HG03280 (cell line): ENCODE results near the gene UNCX.

Source experiments
- ATAC-seq: cut with Tn5 transposase; IDR thresholded peaks from one replicate; pipeline ENCODE4 v1.9.1; 2021; ENCODE audit warnings: mild to moderate bottlenecking, moderate library complexity; ENCODE audit not compliant: unreplicated experiment

The UNCX gene

GRCh38 chr7:1231214-1232102 is 1.2 kb upstream of the UNCX start:
- ATAC-seq: no peak

DNA sequence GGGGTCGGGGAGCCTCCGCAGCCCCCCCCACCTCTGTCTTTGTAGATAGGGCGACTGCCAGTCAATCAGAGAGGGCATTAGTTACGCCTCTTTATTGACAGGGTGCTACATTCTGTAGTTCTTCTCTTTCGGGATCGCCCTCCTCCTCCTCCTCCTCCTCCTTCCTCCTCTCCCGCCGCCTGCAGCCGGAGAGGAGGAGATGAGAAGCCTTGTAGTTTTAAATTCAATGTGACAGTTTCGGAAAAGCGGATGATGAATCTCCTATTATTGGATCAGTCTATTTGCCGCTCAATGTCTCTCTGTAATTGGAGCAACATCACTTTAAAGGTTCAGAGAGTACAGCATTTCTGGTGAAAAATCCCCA is 587 bp upstream of the UNCX start:
- ATAC-seq: no peak

- ATAC-seq: no peak
Observed at GRCh38 chr7:1233333-1234048, 819 bp downstream of the UNCX start.

- ATAC-seq: no peak
Observed at GRCh38 chr7:1234049-1234880, 1.6 kb downstream of the UNCX start.

- no peak for ATAC-seq
Observed at GRCh38 chr7:1234881-1235500, 2.3 kb downstream of the UNCX start.

- ATAC-seq: no peak
Observed at GRCh38 chr7:1235501-1236131, 2.9 kb downstream of the UNCX start.

DNA sequence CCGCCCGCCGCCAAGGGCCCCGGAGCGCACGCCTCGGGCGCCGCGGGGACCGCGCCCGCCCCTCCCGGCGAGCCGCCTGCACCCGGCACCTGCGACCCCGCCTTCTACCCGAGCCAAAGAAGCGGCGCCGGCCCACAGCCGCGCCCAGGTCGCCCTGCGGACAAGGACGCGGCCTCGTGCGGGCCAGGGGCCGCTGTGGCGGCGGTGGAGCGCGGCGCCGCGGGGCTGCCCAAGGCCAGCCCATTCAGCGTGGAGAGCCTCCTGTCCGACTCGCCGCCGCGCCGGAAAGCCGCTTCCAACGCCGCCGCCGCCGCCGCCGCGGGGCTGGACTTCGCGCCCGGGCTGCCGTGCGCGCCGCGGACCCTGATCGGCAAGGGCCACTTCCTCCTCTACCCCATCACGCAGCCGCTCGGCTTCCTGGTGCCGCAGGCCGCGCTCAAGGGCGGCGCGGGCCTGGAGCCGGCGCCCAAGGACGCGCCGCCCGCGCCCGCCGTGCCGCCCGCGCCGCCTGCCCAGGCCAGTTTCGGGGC is 3.5 kb downstream of the UNCX start:
- no peak for ATAC-seq

- no peak for ATAC-seq
Observed at GRCh38 chr7:1236831-1237701, 4.4 kb downstream of the UNCX start.

GRCh38 chr7:1237704-1238255 is 5.1 kb downstream of the UNCX start:
- no peak for ATAC-seq

DNA sequence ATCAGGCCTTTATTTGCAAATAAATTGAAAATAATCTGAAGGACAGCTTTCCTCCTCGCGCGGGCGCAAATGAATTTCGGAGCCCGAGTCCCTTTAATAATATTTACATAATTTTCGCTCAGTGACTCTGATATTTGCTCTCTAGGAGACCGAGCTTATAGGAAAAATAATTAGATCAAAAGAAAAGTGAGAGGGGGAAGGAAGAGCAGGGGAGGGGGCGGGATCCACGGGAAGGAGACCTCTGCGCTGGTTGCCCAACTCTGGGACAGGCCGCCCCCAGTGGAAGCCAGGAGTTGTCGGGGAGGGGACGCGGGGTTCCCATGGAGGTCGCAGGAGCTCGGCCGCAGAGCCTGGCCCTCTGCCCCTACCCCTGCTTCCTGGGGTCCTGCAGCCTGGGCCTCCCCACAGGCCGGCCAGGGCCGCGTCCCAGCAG is 5.8 kb downstream of the UNCX start:
- ATAC-seq: no peak

DNA sequence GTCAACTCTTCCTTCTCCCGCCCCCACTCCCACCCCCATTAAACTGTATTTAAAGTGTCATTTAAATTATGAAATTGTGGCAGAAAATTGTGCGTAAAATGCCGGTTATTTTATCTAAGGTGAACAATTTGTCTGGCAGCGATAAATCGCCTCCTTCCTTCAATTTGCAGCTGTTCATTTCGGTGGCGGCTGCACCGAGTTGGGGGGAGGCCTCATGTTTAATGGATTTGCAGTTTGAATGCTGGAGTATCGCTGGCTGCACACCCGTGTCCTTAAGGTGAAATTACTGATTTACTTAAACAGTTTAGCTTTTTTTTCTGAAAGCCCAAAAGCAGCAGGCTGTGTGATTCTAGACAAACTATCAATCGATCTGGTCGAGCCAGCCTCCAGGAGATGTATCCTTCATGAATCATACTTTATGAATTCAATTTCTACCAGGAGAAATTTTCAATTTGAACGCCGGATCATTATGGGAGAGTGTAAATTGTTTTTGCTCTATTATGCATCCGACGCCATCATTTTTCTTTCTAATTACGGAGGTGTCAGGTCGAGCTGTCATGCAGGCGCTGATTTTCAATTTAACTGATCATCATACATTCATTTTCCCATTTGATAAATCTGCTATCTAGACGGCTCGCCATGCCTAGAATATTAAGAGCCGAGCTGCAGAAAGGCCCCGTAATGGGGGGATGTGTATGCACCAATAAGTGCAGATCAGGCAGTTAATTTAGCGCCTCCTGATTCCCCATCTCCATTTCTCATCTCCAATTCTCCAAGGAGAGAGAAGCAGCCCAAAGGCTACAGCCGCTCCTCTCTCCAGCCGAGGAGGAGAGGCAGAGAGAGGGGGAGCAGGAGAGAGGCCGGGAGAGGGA is 6.5 kb downstream of the UNCX start:
- ATAC-seq: no peak

GRCh38 chr7:1239803-1240516 is 7.3 kb downstream of the UNCX start:
- ATAC-seq: no peak

GRCh38 chr7:1240517-1241257 is 8.0 kb downstream of the UNCX start:
- no peak for ATAC-seq

GRCh38 chr7:1241258-1241602 is 8.6 kb downstream of the UNCX start:
- ATAC-seq: no peak

GRCh38 chr7:1241603-1242255 is 9.1 kb downstream of the UNCX start:
- ATAC-seq: no peak

GRCh38 chr7:1242256-1242605 is 9.6 kb downstream of the UNCX start:
- no peak for ATAC-seq
